Measurements from ENCODE around the gene RPL13A. TPM values are rescaled to one million over a fixed set of nuclear protein-coding genes. Genes with fewer than 3 reads are reported as not detected.

Gene RPL13A
- total and polyA plus RNA-seq, 2 of the 13 experiments (the other 11 are each of a cell fraction or from before 2014, with no cell fraction given), result 2,601 to 3,407 TPM

GRCh38 chr19:49456326-49456725 is 31.1 kb upstream of the RPL13A start:
- no TSS peak for BruUV-seq (replicated peaks)
- no peaks in the 10 kb centered on the region for H4K20me1 ChIP-seq (ENCODE audit: insufficient read depth, low read length)
- peaks cover 18% of the 10 kb centered on the region for H3K4me1 ChIP-seq (ENCODE audit: insufficient read depth, low read length)
- H3K36me3 ChIP-seq (replicated peaks in 1 of 2; ENCODE audit: control insufficient read depth in 1 of 2, insufficient read depth in 2 of 2, low read length in 2 of 2), result peaks cover 0 to 1% of the 10 kb centered on the region in 2 experiments; a peak in 1 of 5 replicates
- CTCF ChIA-PET (ENCODE audit: low intra/inter-chr PET ratio, low total read pairs), result no interaction called here
- FAIRE-seq (no peak), ATAC-seq (no peak), DNase-seq (ENCODE audit: low spot score) (no peak)
- H3K27ac ChIP-seq (ENCODE audit: extremely low read length, insufficient read depth, low read length), result no peak overlapping the region
- intact Hi-C loops (cut with micrococcal nuclease; ENCODE audit: unreplicated experiment) (no loop called here), in situ Hi-C loops (cut with HindIII; ENCODE audit: extremely low pct_ligation_motif_present, low pct_unique_long_range_greater_than_20kb) (no loop called here)
- H3K4me2 ChIP-seq (ENCODE audit: low read depth, low read length), result no peak overlapping the region
- no peaks in the 10 kb centered on the region for H3K9me3 ChIP-seq (ENCODE audit: low read length)
- no peaks in the 10 kb centered on the region; a peak in 1 of 5 replicates for H3K27me3 ChIP-seq (ENCODE audit: control insufficient read depth in 1 of 2, insufficient read depth in 2 of 2, low read length in 2 of 2)
- TF ChIP-seq ZNF674 (CRISPR knock-in tag; IDR thresholded peaks at IDR 0.05; ENCODE audit: low read depth) (no peak), ZBED4 (CRISPR knock-in tag; IDR thresholded peaks at IDR 0.05; ENCODE audit: borderline replicate concordance) (no peak), FOXC1 (CRISPR knock-in tag; IDR thresholded peaks at IDR 0.05; ENCODE audit: borderline replicate concordance) (no peak), ZNF121 (CRISPR knock-in tag; IDR thresholded peaks at IDR 0.05) (no peak), NFE2L2 (IDR thresholded peaks at IDR 0.05; ENCODE audit: low read length) (peak; percentile 62)
- TF ChIP-seq, protein P1, sequence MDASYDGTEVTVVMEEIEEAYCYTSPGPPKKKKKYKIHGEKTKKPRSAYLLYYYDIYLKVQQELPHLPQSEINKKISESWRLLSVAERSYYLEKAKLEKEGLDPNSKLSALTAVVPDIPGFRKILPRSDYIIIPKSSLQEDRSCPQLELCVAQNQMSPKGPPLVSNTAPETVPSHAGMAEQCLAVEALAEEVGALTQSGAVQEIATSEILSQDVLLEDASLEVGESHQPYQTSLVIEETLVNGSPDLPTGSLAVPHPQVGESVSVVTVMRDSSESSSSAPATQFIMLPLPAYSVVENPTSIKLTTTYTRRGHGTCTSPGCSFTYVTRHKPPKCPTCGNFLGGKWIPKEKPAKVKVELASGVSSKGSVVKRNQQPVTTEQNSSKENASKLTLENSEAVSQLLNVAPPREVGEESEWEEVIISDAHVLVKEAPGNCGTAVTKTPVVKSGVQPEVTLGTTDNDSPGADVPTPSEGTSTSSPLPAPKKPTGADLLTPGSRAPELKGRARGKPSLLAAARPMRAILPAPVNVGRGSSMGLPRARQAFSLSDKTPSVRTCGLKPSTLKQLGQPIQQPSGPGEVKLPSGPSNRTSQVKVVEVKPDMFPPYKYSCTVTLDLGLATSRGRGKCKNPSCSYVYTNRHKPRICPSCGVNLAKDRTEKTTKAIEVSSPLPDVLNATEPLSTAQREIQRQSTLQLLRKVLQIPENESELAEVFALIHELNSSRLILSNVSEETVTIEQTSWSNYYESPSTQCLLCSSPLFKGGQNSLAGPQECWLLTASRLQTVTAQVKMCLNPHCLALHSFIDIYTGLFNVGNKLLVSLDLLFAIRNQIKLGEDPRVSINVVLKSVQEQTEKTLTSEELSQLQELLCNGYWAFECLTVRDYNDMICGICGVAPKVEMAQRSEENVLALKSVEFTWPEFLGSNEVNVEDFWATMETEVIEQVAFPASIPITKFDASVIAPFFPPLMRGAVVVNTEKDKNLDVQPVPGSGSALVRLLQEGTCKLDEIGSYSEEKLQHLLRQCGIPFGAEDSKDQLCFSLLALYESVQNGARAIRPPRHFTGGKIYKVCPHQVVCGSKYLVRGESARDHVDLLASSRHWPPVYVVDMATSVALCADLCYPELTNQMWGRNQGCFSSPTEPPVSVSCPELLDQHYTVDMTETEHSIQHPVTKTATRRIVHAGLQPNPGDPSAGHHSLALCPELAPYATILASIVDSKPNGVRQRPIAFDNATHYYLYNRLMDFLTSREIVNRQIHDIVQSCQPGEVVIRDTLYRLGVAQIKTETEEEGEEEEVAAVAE (CRISPR knock-in tag; IDR thresholded peaks at IDR 0.05; ENCODE audit: borderline replicate concordance), result no peak
- POLR2A ChIA-PET, result interaction anchor here (2.5 kb wide), 1 partner anchor 184 kb away, joined by 8 read pairs; the partner anchor contains the start of gene RRAS
- H2AFZ ChIP-seq (ENCODE audit: low read length), result no peak overlapping the region
- peaks cover 16% of the 10 kb centered on the region for H3K79me2 ChIP-seq (ENCODE audit: insufficient read depth, low read length)
- WGBS (ENCODE audit: low lambda C conversion rate), result 92% methylated on average over 5 of the region's 5 CpGs
- no peak overlapping the region for H3K9ac ChIP-seq (ENCODE audit: insufficient read depth, low read depth, low read length)
- H3K4me3 ChIP-seq (replicated peaks in 1 of 3; ENCODE audit: insufficient read depth in 1 of 3, low read depth in 2 of 3, low read length in 3 of 3), result no peak overlapping the region

Data from HepG2 (cell line).